ENCODE results near the gene DGCR2. TPM values are rescaled to one million over a fixed set of nuclear protein-coding genes. Genes with fewer than 3 reads are reported as not detected.

Gene DGCR2
- total RNA-seq, 2 donors from 2014 or later: 94.3 to 107 TPM

- Histone ChIP-seq H3K36me3 (no peaks in the 10 kb centered on the region), H3K27me3 (replicated peaks; ENCODE audit: insufficient read depth) (no peaks in the 10 kb centered on the region), H3K4me3 (no peak overlapping the region), H3K9me3 (no peaks in the 10 kb centered on the region), H3K27ac (no peak overlapping the region), H3K4me1 (replicated peaks) (no peaks in the 10 kb centered on the region)
- DNase-seq (ENCODE audit: low spot score): no peak
- intact Hi-C loops (cut with DNase I): no loop called here
- WGBS: 86% methylated on average over 3 of the region's 3 CpGs
- TF ChIP-seq POLR2AphosphoS5 (IDR thresholded peaks at IDR 0.05) (no peak), POLR2A (IDR thresholded peaks at IDR 0.05) (no peak)
- TF ChIP-seq, protein P1, sequence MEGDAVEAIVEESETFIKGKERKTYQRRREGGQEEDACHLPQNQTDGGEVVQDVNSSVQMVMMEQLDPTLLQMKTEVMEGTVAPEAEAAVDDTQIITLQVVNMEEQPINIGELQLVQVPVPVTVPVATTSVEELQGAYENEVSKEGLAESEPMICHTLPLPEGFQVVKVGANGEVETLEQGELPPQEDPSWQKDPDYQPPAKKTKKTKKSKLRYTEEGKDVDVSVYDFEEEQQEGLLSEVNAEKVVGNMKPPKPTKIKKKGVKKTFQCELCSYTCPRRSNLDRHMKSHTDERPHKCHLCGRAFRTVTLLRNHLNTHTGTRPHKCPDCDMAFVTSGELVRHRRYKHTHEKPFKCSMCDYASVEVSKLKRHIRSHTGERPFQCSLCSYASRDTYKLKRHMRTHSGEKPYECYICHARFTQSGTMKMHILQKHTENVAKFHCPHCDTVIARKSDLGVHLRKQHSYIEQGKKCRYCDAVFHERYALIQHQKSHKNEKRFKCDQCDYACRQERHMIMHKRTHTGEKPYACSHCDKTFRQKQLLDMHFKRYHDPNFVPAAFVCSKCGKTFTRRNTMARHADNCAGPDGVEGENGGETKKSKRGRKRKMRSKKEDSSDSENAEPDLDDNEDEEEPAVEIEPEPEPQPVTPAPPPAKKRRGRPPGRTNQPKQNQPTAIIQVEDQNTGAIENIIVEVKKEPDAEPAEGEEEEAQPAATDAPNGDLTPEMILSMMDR (IDR thresholded peaks at IDR 0.05): no peak
Measured at GRCh38 chr22:19097518-19097917, 24.7 kb downstream of the DGCR2 start.

DNA sequence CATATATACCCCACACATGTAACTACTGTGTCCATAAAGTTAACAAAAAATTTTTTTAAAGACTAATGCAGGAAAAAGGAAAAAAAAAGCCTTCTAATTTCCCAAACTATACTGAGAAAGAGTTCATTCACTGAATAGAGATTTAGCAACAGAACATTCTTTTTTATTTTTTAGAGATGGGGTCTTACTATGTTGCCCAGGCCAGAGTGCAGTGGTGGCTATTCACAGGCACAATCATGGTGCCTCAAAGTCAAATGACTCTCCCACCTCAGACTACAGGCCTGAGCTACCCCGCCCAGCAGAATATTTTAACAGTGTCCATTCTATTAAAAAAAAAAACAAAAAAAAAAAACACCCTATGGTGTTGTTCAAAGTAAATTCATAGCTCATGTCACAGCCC is 25.7 kb downstream of the DGCR2 start:
- Histone ChIP-seq H3K27ac (no peak overlapping the region), H3K4me3 (no peak overlapping the region), H3K27me3 (replicated peaks; ENCODE audit: insufficient read depth) (no peaks in the 10 kb centered on the region), H3K36me3 (no peaks in the 10 kb centered on the region), H3K4me1 (replicated peaks) (no peaks in the 10 kb centered on the region), H3K9me3 (no peaks in the 10 kb centered on the region)
- WGBS: 96% methylated on average over 1 of the region's 1 CpG
- TF ChIP-seq POLR2A (IDR thresholded peaks at IDR 0.05) (no peak), POLR2AphosphoS5 (IDR thresholded peaks at IDR 0.05) (no peak)
- TF ChIP-seq, protein P1 (IDR thresholded peaks at IDR 0.05): no peak
- intact Hi-C loops (cut with DNase I): no loop called here
- no peak for DNase-seq (ENCODE audit: low spot score)

- Histone ChIP-seq H3K4me3 (no peak overlapping the region), H3K27ac (no peak overlapping the region), H3K9me3 (no peaks in the 10 kb centered on the region), H3K27me3 (replicated peaks; ENCODE audit: insufficient read depth) (no peaks in the 10 kb centered on the region), H3K36me3 (no peaks in the 10 kb centered on the region), H3K4me1 (replicated peaks) (no peaks in the 10 kb centered on the region)
- no peak for DNase-seq (ENCODE audit: low spot score)
- TF ChIP-seq, protein P1 (IDR thresholded peaks at IDR 0.05): no peak
- TF ChIP-seq POLR2AphosphoS5 (IDR thresholded peaks at IDR 0.05) (no peak), POLR2A (IDR thresholded peaks at IDR 0.05) (no peak)
- intact Hi-C loops (cut with DNase I): no loop called here
- 94% methylated on average over 4 of the region's 4 CpGs for WGBS
Measured at GRCh38 chr22:19094393-19094997, 27.7 kb downstream of the DGCR2 start.

- intact Hi-C loops (cut with DNase I): no loop called here
- no peak for DNase-seq (ENCODE audit: low spot score)
- H3K9me3 ChIP-seq: no peaks in the 10 kb centered on the region
- H3K27me3 ChIP-seq (replicated peaks; ENCODE audit: insufficient read depth): no peaks in the 10 kb centered on the region
- no peaks in the 10 kb centered on the region for H3K36me3 ChIP-seq
- H3K4me3 ChIP-seq: no peak overlapping the region
- no peaks in the 10 kb centered on the region for H3K4me1 ChIP-seq (replicated peaks)
- H3K27ac ChIP-seq: no peak overlapping the region
- TF ChIP-seq POLR2AphosphoS5 (IDR thresholded peaks at IDR 0.05): no peak
- TF ChIP-seq, protein P1 (IDR thresholded peaks at IDR 0.05): no peak
- no peak for TF ChIP-seq POLR2A (IDR thresholded peaks at IDR 0.05)
- WGBS: 95% methylated on average over 4 of the region's 4 CpGs
Measured at GRCh38 chr22:19092725-19093124, 29.5 kb downstream of the DGCR2 start.

DNA sequence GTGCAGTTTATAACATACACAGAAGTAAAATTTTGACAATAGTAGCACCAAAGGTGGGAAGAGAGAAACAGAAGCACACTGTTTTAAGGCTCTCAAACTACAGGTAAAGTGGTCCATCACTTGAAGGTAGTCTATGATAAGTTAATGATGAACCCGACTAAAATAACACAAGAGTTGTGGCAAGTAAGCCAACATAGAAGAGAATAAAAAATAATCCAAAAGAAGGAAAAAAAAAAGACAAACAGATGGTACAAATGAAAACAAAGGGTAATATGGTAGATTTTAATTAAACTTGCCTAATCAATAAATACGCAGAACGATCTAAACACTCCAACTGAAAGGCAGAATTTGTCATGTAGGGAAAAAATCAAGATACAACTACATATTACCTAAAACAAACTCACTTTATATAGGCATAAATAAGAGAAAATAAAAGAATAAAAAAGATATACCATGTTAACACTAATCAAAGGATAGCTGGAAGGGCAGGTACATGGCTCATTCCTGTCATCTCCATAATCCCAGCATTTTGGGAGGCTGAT is 31.6 kb downstream of the DGCR2 start:
- Histone ChIP-seq H3K4me1 (replicated peaks) (no peaks in the 10 kb centered on the region), H3K4me3 (no peak overlapping the region), H3K36me3 (no peaks in the 10 kb centered on the region), H3K27ac (no peak overlapping the region), H3K27me3 (replicated peaks; ENCODE audit: insufficient read depth) (no peaks in the 10 kb centered on the region), H3K9me3 (no peaks in the 10 kb centered on the region)
- intact Hi-C loops (cut with DNase I): no loop called here
- DNase-seq (ENCODE audit: low spot score): no peak
- 94% methylated on average over 3 of the region's 3 CpGs for WGBS
- TF ChIP-seq, protein P1 (IDR thresholded peaks at IDR 0.05): no peak
- TF ChIP-seq POLR2A (IDR thresholded peaks at IDR 0.05): no peak
- TF ChIP-seq POLR2AphosphoS5 (IDR thresholded peaks at IDR 0.05): no peak
